CD4-positive, alpha-beta T cell treated with Interleukin-21 for 1 hour (primary cell): ENCODE measurements around the gene BSND.

Experiments used
- DNase-seq: peaks from one replicate; pipeline ENCODE4 v3.0.0-alpha.2; 2020

The BSND gene

DNA sequence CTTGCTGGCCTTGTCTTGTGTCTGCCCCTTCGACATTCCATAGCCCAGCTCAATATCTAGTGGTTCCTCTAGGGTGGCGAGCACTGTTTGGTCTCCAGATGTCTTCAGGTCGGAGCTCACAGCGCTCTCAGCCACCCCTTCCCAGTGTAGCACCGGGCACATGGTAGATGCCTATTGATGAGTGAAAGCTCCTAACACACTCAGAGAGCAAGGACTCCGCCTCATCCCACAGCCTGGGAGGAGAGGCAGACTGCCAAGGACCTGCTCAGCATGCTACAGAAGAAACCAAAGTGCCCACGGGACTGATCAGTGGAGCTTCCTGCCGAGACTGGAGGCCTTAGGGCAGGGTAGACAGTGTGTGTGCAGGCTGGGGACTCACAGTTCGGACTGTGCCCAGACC, 51.5 kb downstream of the BSND start:
- DNase-seq: no peak

DNA sequence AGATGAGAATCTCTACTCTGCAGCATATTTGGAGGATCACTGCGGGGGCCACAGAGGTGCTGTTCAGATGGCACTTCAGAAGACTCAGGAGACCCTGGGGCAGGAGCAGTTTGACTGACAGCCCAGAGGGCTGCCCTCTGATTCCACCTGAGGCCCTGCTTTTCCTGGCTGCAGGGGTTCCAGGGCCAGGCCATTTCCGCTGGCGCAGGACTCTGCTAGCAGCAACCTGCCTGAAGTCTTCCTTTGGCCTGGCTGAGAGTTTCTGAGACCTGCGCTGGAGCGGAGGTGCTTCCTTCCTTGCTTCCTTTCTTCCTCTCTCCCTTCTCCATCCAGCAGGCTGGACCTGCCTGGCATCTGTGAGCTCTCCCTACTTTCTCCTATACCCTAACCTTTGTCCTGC, 52.4 kb downstream of the BSND start:
- DNase-seq: no peak

DNA sequence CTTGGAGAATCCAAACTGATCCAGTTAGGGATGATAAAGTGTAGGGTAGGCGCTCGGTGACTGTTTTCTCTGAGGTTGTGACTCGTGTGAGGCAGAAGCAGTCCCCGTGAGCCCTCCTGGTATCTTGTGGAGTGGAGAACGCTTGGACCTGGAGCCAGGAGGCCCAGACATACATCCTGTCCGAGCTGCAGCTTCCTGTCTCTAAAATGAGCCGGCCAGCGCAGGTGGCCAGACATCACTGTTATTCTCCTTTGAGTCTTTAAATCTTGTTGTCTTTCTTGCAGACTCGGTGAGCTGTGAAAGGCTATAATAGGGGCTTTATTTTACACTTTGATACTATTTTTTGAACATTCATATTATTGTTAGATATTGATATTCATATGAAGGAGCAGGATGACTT, 52.9 kb downstream of the BSND start:
- no peak for DNase-seq

DNA sequence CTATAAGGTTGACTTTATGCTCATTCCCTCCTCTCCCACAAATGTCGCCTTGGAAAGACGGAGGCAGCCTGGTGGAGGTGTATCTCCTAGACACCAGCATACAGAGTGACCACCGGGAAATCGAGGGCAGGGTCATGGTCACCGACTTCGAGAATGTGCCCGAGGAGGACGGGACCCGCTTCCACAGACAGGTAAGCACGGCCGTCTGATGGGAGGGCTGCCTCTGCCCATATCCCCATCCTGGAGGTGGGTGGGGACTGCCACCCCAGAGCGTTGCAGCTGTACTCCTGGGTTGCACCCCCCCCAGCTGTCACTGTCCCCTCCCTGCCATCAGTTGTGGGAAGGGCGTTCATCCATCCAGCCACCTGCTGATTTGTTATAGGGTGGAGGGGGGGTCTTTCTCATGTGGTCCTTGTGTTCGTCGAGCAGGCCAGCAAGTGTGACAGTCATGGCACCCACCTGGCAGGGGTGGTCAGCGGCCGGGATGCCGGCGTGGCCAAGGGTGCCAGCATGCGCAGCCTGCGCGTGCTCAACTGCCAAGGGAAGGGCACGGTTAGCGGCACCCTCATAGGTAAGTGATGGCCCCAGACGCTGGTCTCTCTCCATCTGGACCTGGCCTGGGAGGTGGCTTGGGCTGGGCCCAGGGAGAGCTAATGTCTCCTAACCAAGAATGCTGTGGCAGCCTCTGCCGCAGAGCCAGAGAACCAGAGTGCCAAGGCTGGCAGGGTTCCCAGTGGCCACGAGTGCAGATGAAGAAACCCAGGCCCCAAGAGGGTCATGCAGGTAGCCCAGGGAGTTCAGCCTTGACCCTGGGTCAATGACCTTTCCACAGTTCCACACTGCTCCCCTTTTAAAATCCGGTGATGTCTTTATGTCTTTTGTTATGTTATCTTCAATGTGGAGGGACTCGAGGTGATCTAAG, 53.7 kb downstream of the BSND start:
- no peak for DNase-seq

DNA sequence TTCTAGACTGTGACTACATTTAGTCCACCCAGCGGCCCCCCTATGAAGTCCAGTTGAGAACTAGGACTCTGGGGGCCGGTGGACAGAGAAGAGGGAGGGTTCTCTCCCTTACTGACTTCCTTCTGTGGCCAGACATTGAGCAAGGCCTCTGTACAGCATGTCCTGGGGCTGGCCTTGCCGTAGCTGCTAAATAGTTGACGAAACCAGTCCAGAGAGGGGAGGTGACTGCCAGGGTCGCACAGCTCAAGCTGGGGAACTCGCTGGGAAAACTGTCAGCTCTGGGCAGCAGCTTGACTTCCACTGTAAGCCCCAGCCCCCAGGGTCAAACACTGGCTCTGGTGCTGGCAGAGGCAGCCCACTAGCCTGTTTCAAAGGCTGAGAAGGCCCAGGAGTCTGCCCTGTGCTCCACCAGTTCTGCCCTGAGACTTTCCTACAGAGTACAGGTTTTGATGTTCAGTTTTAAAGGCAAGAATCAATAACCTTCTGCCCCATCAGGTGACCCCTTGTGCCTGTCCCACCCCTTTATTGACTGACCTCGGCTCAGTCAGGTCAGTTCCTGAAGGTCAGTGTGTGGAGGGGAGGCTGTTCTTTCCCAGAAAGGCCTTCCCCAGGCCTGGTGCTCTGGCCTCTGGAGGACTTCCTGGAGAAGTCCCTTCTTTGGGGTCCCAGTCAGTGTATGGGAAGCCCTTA, 54.7 kb downstream of the BSND start:
- DNase-seq: no peak

- no peak for DNase-seq
Measured at GRCh38 chr1:55054396-55054795, 55.7 kb downstream of the BSND start.

- DNase-seq: no peak
Measured at GRCh38 chr1:55055084-55055882, 56.5 kb downstream of the BSND start.

- DNase-seq: no peak
Measured at GRCh38 chr1:55055951-55056631, 57.4 kb downstream of the BSND start.

- DNase-seq: no peak
Measured at GRCh38 chr1:55056632-55056992, 57.9 kb downstream of the BSND start.

DNA sequence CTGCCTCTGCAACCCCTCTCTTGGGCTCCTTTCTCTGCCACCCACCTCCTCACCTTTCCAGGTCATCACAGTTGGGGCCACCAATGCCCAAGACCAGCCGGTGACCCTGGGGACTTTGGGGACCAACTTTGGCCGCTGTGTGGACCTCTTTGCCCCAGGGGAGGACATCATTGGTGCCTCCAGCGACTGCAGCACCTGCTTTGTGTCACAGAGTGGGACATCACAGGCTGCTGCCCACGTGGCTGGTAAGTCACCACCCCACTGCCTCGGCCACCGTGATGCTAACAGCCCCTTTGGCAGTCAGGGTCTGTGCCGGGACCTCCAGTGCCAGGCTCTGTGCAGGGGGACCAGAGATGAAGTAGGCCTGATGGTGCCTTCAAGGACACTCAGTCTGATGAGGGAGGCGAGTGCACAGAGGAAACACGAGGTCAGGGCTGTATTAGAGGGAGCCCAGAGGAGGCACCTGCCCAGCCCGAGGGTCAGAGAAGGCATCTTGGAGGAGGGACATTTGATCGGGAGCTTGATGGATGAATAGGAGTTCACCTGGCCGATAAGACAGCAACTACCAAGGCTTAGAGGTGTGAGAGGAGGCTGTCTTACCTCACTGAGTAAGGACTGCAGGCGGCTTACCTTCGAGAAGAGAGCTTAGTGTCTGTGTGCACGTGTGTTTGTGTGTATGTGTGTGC, 58.7 kb downstream of the BSND start:
- no peak for DNase-seq

- no peak for DNase-seq
Measured at GRCh38 chr1:55057956-55058298, 59.2 kb downstream of the BSND start.

- DNase-seq: no peak
Measured at GRCh38 chr1:55059302-55060132, 60.8 kb downstream of the BSND start.

DNA sequence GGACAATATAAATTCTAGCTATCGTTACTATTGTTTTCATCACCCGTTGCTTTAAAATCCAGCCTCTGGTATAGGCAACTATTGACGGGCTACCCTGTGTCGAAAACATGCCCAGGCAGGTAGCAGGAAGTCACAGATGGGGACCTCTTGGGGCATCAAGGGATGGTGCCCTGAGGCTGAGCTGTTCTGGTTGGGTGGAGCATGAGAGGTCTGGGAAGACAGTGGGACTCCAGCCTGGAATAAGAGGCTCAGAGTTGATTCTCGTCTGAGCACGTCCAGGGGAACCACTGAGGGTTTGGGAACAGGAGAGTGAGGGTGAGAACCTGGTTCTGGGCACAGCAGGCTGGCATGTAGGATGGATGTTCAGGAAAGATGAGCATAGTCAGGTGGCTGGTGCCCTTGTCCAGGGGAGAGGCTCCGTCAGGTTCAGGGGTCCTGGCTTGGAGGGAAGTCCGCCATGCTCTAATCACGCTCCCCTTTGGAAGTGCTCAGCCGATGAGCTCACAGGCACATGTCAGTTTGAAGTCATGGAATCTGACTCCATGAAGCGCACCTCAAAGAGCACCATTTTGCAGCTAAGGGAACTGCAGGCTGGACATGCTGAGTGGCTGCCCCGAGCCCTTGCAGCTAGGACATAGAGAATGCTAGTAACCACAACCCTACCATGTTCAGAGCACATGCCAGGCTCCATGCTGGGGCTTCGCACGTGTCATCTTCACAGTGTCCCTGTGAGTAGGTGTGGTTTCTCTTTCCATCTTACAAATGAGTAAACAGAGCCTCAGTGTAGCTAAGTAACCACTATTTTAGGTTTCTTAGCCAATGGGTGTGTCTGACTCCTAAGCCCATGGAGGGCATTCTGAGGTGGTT, 61.6 kb downstream of the BSND start:
- no peak for DNase-seq

DNA sequence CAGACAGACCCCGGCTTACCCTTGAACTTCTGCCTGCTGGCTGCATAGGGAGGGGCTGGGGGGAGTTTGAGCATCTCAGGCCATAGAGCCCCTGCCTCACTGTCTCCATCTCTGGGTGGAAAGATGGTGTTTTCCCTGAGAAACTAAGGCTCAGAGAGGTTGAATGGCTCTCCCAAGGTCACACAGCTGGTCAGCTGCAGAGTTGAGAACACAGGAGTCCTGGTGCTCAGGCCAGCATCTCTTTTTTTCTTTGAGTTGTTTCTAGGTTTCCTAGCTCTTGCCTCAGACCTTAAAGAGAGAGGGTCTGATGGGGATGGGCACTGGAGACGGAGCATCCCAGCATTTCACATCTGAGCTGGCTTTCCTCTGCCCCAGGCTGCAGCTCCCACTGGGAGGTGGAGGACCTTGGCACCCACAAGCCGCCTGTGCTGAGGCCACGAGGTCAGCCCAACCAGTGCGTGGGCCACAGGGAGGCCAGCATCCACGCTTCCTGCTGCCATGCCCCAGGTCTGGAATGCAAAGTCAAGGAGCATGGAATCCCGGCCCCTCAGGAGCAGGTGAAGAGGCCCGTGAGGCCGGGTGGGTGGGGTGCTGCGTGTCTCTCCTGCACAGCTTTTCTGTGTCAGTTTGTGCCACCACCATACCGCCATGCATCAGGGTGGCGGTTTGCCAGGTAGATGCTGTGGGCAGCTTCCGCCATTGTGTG, 62.4 kb downstream of the BSND start:
- no peak for DNase-seq
